CD14-positive monocyte (primary cell): Measurements from ENCODE around the gene C20orf204. TPM values are rescaled to one million over a fixed set of nuclear protein-coding genes. Genes with fewer than 3 reads are reported as not detected.

Experiments
- DNase-seq, 3 donors: peaks; one replicate each; pipeline ENCODE4 v3.0.0-alpha.2; 2011 to 2022
- H2AFZ ChIP-seq: 2 replicates; pipeline ENCODE4 v1.6.0; 2012; ENCODE audit warnings: mild to moderate bottlenecking, low read depth, low read length, inconsistent platforms; ENCODE audit not compliant: insufficient read depth, poor library complexity, severe bottlenecking
- H3K27ac ChIP-seq, 2 donors: 1 replicate in 1 of 2; 2 replicates in 1 of 2; pipeline ENCODE4 v1.5.1; 2012 to 2013; ENCODE audit warnings: low read length in 2 of 2, control low read depth in 1 of 2, inconsistent platforms in 1 of 2, low read depth in 1 of 2, mild to moderate bottlenecking in 1 of 2
- H3K27me3 ChIP-seq, 2 donors: one replicate each; pipeline versions ENCODE4 v1.6.0 to v1.6.1; 2011 to 2013; ENCODE audit warnings: low read length in 2 of 2; ENCODE audit not compliant: control insufficient read depth in 2 of 2, insufficient read depth in 2 of 2
- H3K36me3 ChIP-seq, 2 donors: replicated peaks in 1 of 2; 1 replicate in 1 of 2; 2 replicates in 1 of 2; pipeline versions ENCODE4 v1.5.1 to v1.6.1; 2012 to 2013; ENCODE audit warnings: low read length in 2 of 2, control low read depth in 1 of 2, inconsistent platforms in 1 of 2, mild to moderate bottlenecking in 1 of 2; ENCODE audit not compliant: insufficient read depth in 2 of 2, control insufficient read depth in 1 of 2
- H3K4me1 ChIP-seq, 2 donors: 1 replicate in 1 of 2; 2 replicates in 1 of 2; pipeline versions ENCODE4 v1.5.1 to v1.6.1; 2012 to 2013; ENCODE audit warnings: low read length in 2 of 2, control low read depth in 1 of 2, inconsistent platforms in 1 of 2, mild to moderate bottlenecking in 1 of 2, moderate library complexity in 1 of 2; ENCODE audit not compliant: insufficient read depth in 2 of 2, control insufficient read depth in 1 of 2
- H3K4me2 ChIP-seq: replicated peaks from 2 replicates; pipeline ENCODE3; 2012; ENCODE audit warnings: low read length, moderate library complexity, mild to moderate bottlenecking; ENCODE audit not compliant: poor library complexity, severe bottlenecking; ENCODE audit errors: extremely low read depth
- H3K4me3 ChIP-seq, 3 experiments: fragments of 200-600 bp in 1 of 3; sonication (generic) in 1 of 3; replicated peaks in 1 of 3; 1 replicate in 2 of 3; 2 replicates in 1 of 3; pipeline ENCODE4 v1.5.1; 2011 to 2013; ENCODE audit warnings: low read length in 3 of 3, mild to moderate bottlenecking in 3 of 3, control low read depth in 2 of 3, low read depth in 2 of 3, inconsistent platforms in 1 of 3, moderate library complexity in 1 of 3
- H3K79me2 ChIP-seq: 2 replicates; pipeline ENCODE4 v1.6.0; 2012; ENCODE audit warnings: mild to moderate bottlenecking, control low read depth, inconsistent platforms, low read length, moderate library complexity; ENCODE audit not compliant: insufficient read depth
- H3K9ac ChIP-seq: 2 replicates; pipeline ENCODE4 v1.6.0; 2017; ENCODE audit warnings: low read length, mild to moderate bottlenecking; ENCODE audit not compliant: insufficient read depth, poor library complexity, severe bottlenecking
- H3K9me3 ChIP-seq, 2 donors: replicated peaks in 1 of 2; 1 replicate in 1 of 2; 2 replicates in 1 of 2; pipeline versions ENCODE4 v1.5.1 to v1.6.1; 2012 to 2013; ENCODE audit warnings: low read length in 2 of 2, control low read depth in 1 of 2; ENCODE audit not compliant: control insufficient read depth in 1 of 2, insufficient read depth in 1 of 2
- H4K20me1 ChIP-seq: 2 replicates; pipeline ENCODE4 v1.6.0; 2012; ENCODE audit warnings: mild to moderate bottlenecking, low read length, control low read depth, moderate library complexity; ENCODE audit not compliant: insufficient read depth
- H3K27ac Mint-ChIP-seq, 7 donors: one replicate each; pipeline ENCODE4 v1.8.0; 2020; ENCODE audit warnings: mild to moderate bottlenecking in 7 of 7, mixed read lengths in 7 of 7, moderate library complexity in 6 of 7, inconsistent platforms in 2 of 7
- H3K27me3 Mint-ChIP-seq, 3 donors: one replicate each; pipeline ENCODE4 v1.8.0; 2021 to 2022; ENCODE audit warnings: low read depth in 3 of 3, mild to moderate bottlenecking in 3 of 3, mixed read lengths in 3 of 3, moderate library complexity in 3 of 3, inconsistent platforms in 1 of 3
- H3K36me3 Mint-ChIP-seq, 2 donors: one replicate each; pipeline ENCODE4 v1.8.0; 2020; ENCODE audit warnings: mixed read lengths in 2 of 2, inconsistent platforms in 1 of 2, mild to moderate bottlenecking in 1 of 2
- H3K4me1 Mint-ChIP-seq: one replicate; pipeline ENCODE4 v1.8.0; 2020; ENCODE audit warnings: mild to moderate bottlenecking, mixed read lengths
- H3K4me3 Mint-ChIP-seq, 2 donors: one replicate each; pipeline ENCODE4 v1.8.0; 2020; ENCODE audit warnings: mild to moderate bottlenecking in 2 of 2, mixed read lengths in 2 of 2, moderate library complexity in 1 of 2
- H3K9me3 Mint-ChIP-seq, 7 donors: one replicate each; pipeline ENCODE4 v1.8.0; 2020 to 2022; ENCODE audit warnings: mixed read lengths in 7 of 7, mild to moderate bottlenecking in 6 of 7, moderate library complexity in 6 of 7, inconsistent platforms in 2 of 7
- WGBS: methylation state at CpG from one replicate; pipeline ENCODE4 v1.1.5; 2013; ENCODE audit warnings: missing lambda C conversion rate; ENCODE audit not compliant: insufficient coverage; 5-methylcytosine and 5-hydroxymethylcytosine counted together
- intact Hi-C, 2 donors: fragments of 100-400 bp; cut with micrococcal nuclease; formaldehyde crosslinking; loops; one replicate each; pipeline versions ENCODE4 v1.15.0 to v1.15.1; 2023
- polyA plus RNA-seq, 3 donors: library from polyadenylated mRNA; depleted of rRNA in 1 of 3; unstranded in 2 of 3; stranded (reverse) in 1 of 3; fragments of 300-500 nt in 2 of 3; fragments of >200 nt in 1 of 3; fragmentation: Illumina TruSeq in 2 of 3; gene quantifications; 1 replicate in 2 of 3; 2 replicates in 1 of 3; pipeline ENCODE4 v1.2.3, GENCODE V29; 2012 to 2021
- TF ChIP-seq, protein P1 (sequence below): fragments of 200-600 bp; IDR thresholded peaks from one replicate; pipeline ENCODE4 v1.8.0; 2022; ENCODE audit warnings: antibody characterized with exemption, mild to moderate bottlenecking

Gene C20orf204
- polyA plus RNA-seq, 3 donors = 0.20 TPM; not detected in 2

DNA sequence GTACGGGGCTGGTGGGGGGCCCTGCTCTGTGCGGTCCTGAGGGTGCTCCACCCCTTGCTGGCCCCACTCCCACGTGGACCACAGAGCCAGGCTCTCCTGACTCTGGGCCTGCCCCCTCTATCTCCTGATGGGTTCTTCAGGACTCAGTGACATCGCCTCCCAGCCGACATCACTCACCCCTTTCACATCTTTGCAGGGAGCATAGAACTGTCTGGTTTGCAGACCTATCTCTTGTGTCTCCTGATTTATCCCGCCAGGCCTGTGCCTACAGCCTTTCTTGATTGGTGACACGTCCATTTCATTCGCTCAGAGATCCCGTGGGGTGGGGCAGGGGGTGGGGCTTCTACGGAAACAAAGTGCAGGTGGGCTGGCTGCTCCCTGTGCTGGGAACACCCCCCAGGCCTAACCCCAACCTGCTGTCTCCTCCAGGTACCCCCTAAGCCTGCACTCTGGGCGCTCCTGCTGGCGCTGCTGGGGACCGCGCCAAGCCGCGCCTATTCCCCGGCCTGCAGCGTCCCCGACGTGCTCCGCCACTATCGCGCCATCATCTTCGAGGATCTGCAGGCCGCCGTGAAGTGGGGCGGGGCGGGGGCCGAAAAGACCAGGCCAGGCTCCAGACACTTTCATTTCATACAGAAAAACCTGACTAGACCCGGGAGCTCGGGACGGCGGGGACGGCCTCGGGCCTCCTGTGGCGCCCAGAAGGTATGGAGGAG is 1.7 kb downstream of the C20orf204 start:
- H3K9me3 ChIP-seq = no peaks in the 10 kb centered on the region
- no peaks in the 10 kb centered on the region for H3K79me2 ChIP-seq
- Mint-ChIP-seq H3K27ac (no peak overlapping the region), H3K9me3 (peaks cover 0 to 4% (median 2%) of the 10 kb centered on the region in 7 donors), H3K4me1 (peaks cover 20% of the 10 kb centered on the region), H3K27me3 (peaks cover 51 to 68% (median 56%) of the 10 kb centered on the region in 3 donors), H3K36me3 (peaks cover 19 to 23% of the 10 kb centered on the region in 2 donors), H3K4me3 (peak overlapping the region in 1 of 2 donors; percentile 80)
- H4K20me1 ChIP-seq = no peaks in the 10 kb centered on the region
- no peak overlapping the region for H3K4me3 ChIP-seq
- TF ChIP-seq, protein P1, sequence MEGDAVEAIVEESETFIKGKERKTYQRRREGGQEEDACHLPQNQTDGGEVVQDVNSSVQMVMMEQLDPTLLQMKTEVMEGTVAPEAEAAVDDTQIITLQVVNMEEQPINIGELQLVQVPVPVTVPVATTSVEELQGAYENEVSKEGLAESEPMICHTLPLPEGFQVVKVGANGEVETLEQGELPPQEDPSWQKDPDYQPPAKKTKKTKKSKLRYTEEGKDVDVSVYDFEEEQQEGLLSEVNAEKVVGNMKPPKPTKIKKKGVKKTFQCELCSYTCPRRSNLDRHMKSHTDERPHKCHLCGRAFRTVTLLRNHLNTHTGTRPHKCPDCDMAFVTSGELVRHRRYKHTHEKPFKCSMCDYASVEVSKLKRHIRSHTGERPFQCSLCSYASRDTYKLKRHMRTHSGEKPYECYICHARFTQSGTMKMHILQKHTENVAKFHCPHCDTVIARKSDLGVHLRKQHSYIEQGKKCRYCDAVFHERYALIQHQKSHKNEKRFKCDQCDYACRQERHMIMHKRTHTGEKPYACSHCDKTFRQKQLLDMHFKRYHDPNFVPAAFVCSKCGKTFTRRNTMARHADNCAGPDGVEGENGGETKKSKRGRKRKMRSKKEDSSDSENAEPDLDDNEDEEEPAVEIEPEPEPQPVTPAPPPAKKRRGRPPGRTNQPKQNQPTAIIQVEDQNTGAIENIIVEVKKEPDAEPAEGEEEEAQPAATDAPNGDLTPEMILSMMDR = no peak
- no peak overlapping the region for H2AFZ ChIP-seq
- WGBS = 10% methylated on average over 28 of the region's 36 CpGs
- peak overlapping the region; percentile 76 for H3K4me2 ChIP-seq
- H3K9ac ChIP-seq = no peak overlapping the region
- H3K27me3 ChIP-seq = peaks cover 24 to 56% of the 10 kb centered on the region in 2 donors
- peaks cover 9 to 27% of the 10 kb centered on the region in 2 donors for H3K36me3 ChIP-seq
- DNase-seq = no peak
- intact Hi-C loops = loop anchor here (2.0 kb wide), 1 partner anchor 83 kb away; no protein-coding TSS in a partner anchor
- peaks cover 24 to 40% of the 10 kb centered on the region in 2 donors for H3K4me1 ChIP-seq
- H3K27ac ChIP-seq = no peak overlapping the region

GRCh38 chr20:64038224-64038564 is 2.2 kb downstream of the C20orf204 start:
- DNase-seq = no peak
- no peak overlapping the region for H3K27ac Mint-ChIP-seq
- Histone ChIP-seq H2AFZ (peak overlapping the region; percentile 87), H3K9me3 (no peaks in the 10 kb centered on the region), H3K27me3 (peaks cover 24 to 56% of the 10 kb centered on the region in 2 donors), H4K20me1 (no peaks in the 10 kb centered on the region), H3K4me3 (peak overlapping the region in 1 of 3 experiments; percentile 80), H3K4me2 (peak overlapping the region; percentile 76), H3K79me2 (no peaks in the 10 kb centered on the region), H3K4me1 (peaks cover 24 to 40% of the 10 kb centered on the region in 2 donors), H3K9ac (no peak overlapping the region), H3K36me3 (peaks cover 4 to 22% of the 10 kb centered on the region in 2 donors), H3K27ac (no peak overlapping the region)
- H3K36me3 Mint-ChIP-seq = peaks cover 13 to 18% of the 10 kb centered on the region in 2 donors
- H3K4me1 Mint-ChIP-seq = peaks cover 20% of the 10 kb centered on the region
- peak overlapping the region in 1 of 2 donors; percentile 80 for H3K4me3 Mint-ChIP-seq
- TF ChIP-seq, protein P1 = no peak
- peaks cover 55 to 72% (median 56%) of the 10 kb centered on the region in 3 donors for H3K27me3 Mint-ChIP-seq
- H3K9me3 Mint-ChIP-seq = peaks cover 0 to 4% (median 2%) of the 10 kb centered on the region in 7 donors
- intact Hi-C loops = loop anchor here (2.0 kb wide), 1 partner anchor 83 kb away; no protein-coding TSS in a partner anchor
- WGBS = 2% methylated on average over 29 of the region's 30 CpGs
